IMR-90 (cell line): ENCODE measurements around the gene ALDOC. TPM values are rescaled to one million over a fixed set of nuclear protein-coding genes. Genes with fewer than 3 reads are reported as not detected.

ENCODE experiments used
- ATAC-seq: fragments of 200-7000 bp; cut with Tn5 transposase; 2 replicates; pipeline ENCODE4 v1.9.1; 2020; ENCODE audit warnings: low read depth, mild to moderate bottlenecking, moderate library complexity
- BruUV-seq: library from RNA; stranded (reverse); fragments of 400-500 nt; replicated peaks from 2 replicates; lab custom pipeline; 2021; lab: Mats Ljungman, UMichigan
- CTCF ChIA-PET: fragments of 300-600 bp; formaldehyde crosslinking; extraction: SDS; loops from one replicate; lab custom pipeline; 2021; ENCODE audit warnings: antibody characterized with exemption; lab: Yijun Ruan, JAX
- POLR2A ChIA-PET: fragments of 300-600 bp; sonication (Branson Sonifier 250); formaldehyde crosslinking; loops from one replicate; lab custom pipeline; 2022; ENCODE audit warnings: antibody characterized with exemption; ENCODE audit not compliant: unreplicated experiment; lab: Charles Lee
- DNase-seq: peaks from one replicate; pipeline ENCODE4 v3.0.0; 2013
- H2AFZ ChIP-seq: replicated peaks from 2 replicates; pipeline ENCODE3; 2013; ENCODE audit warnings: low read length, mild to moderate bottlenecking; ENCODE audit not compliant: poor library complexity
- H2AK5ac ChIP-seq: 2 replicates; pipeline ENCODE4 v1.6.1; 2013; ENCODE audit warnings: low read depth, low read length, inconsistent platforms
- H2AK9ac ChIP-seq: replicated peaks from 2 replicates; pipeline ENCODE3; 2013; ENCODE audit warnings: mild to moderate bottlenecking, low read depth, low read length, moderate library complexity; ENCODE audit not compliant: poor library complexity
- H2BK120ac ChIP-seq: 2 replicates; pipeline ENCODE4 v1.6.1; 2013; ENCODE audit warnings: low read depth, low read length, inconsistent platforms
- H2BK15ac ChIP-seq: 3 replicates; pipeline ENCODE4 v1.6.1; 2013; ENCODE audit warnings: low read depth, low read length, inconsistent platforms
- H2BK20ac ChIP-seq: 2 replicates; pipeline ENCODE4 v1.6.1; 2013; ENCODE audit warnings: low read depth, mild to moderate bottlenecking, inconsistent platforms, low read length, moderate library complexity
- H2BK5ac ChIP-seq: 2 replicates; pipeline ENCODE4 v1.6.1; 2013; ENCODE audit warnings: mild to moderate bottlenecking, low read depth, low read length, inconsistent platforms; ENCODE audit not compliant: poor library complexity, severe bottlenecking
- H3K14ac ChIP-seq: replicated peaks from 2 replicates; pipeline ENCODE4 v1.6.1; 2013; ENCODE audit warnings: low read depth, low read length, inconsistent platforms
- H3K18ac ChIP-seq: 2 replicates; pipeline ENCODE4 v1.6.1; 2013; ENCODE audit warnings: low read depth, low read length, control low read depth
- H3K23ac ChIP-seq: 2 replicates; pipeline ENCODE4 v1.6.1; 2013; ENCODE audit warnings: low read depth, low read length, inconsistent platforms
- H3K27ac ChIP-seq: 2 replicates; pipeline ENCODE4 v1.5.1; 2013; ENCODE audit warnings: mild to moderate bottlenecking, control low read depth, low read length; ENCODE audit not compliant: insufficient read depth
- H3K27me3 ChIP-seq: 2 replicates; pipeline ENCODE4 v1.6.1; 2013; ENCODE audit warnings: low read length; ENCODE audit not compliant: control insufficient read depth, insufficient read depth
- H3K36me3 ChIP-seq: 2 replicates; pipeline ENCODE4 v1.6.1; 2013; ENCODE audit warnings: low read length, mixed read lengths; ENCODE audit not compliant: control insufficient read depth, insufficient read depth
- H3K4ac ChIP-seq: 2 replicates; pipeline ENCODE4 v1.6.1; 2013; ENCODE audit warnings: low read depth, low read length, inconsistent platforms
- H3K4me1 ChIP-seq: 2 replicates; pipeline ENCODE4 v1.6.1; 2013; ENCODE audit warnings: low read length, mixed read lengths; ENCODE audit not compliant: control insufficient read depth, insufficient read depth
- H3K4me2 ChIP-seq: 2 replicates; pipeline ENCODE4 v1.6.1; 2013; ENCODE audit warnings: low read depth, mild to moderate bottlenecking, control low read depth, low read length, moderate library complexity
- H3K4me3 ChIP-seq: 2 replicates; pipeline ENCODE4 v1.5.1; 2013; ENCODE audit warnings: low read depth, mild to moderate bottlenecking, control low read depth, low read length, moderate library complexity; ENCODE audit not compliant: insufficient read depth
- H3K56ac ChIP-seq: 2 replicates; pipeline ENCODE4 v1.6.1; 2013; ENCODE audit warnings: low read length, inconsistent platforms; ENCODE audit not compliant: insufficient read depth; ENCODE audit errors: extremely low read depth
- H3K79me1 ChIP-seq, 2 experiments: 2 replicates each; pipeline ENCODE4 v1.6.1; 2013; ENCODE audit warnings: low read length in 2 of 2, inconsistent platforms in 1 of 2, low read depth in 1 of 2
- H3K9ac ChIP-seq: 2 replicates; pipeline ENCODE4 v1.6.1; 2013; ENCODE audit warnings: low read depth, low read length, control low read depth
- H3K9me1 ChIP-seq: 2 replicates; pipeline ENCODE4 v1.6.1; 2013; ENCODE audit warnings: low read length, inconsistent platforms; ENCODE audit not compliant: insufficient read depth
- H3K9me3 ChIP-seq: 2 replicates; pipeline ENCODE4 v1.6.1; 2013; ENCODE audit warnings: low read length; ENCODE audit not compliant: control insufficient read depth, insufficient read depth
- H4K20me1 ChIP-seq: 2 replicates; pipeline ENCODE4 v1.6.1; 2013; ENCODE audit warnings: low read length, inconsistent platforms; ENCODE audit not compliant: insufficient read depth
- H4K5ac ChIP-seq: 2 replicates; pipeline ENCODE4 v1.6.1; 2013; ENCODE audit warnings: mild to moderate bottlenecking, low read depth, low read length, control low read depth
- H4K8ac ChIP-seq, 2 experiments: 2 replicates each; pipeline ENCODE4 v1.6.1; 2013; ENCODE audit warnings: low read depth in 2 of 2, low read length in 2 of 2, control low read depth in 1 of 2, inconsistent platforms in 1 of 2
- H4K91ac ChIP-seq: 2 replicates; pipeline ENCODE4 v1.6.1; 2013; ENCODE audit warnings: low read depth, low read length, inconsistent platforms; ENCODE audit not compliant: insufficient read depth
- BHLHE40 ChIP-seq: fragments of 150-350 bp; IDR thresholded peaks from 2 replicates; pipeline ENCODE4 v1.6.1; 2016; ENCODE audit warnings: mild to moderate bottlenecking, low read depth, low read length
- CEBPB ChIP-seq: IDR thresholded peaks from 2 replicates; pipeline ENCODE4 v1.6.1; 2012; ENCODE audit warnings: low read depth, low read length, improper control_type of control experiment
- CHD1 ChIP-seq: IDR thresholded peaks from 2 replicates; pipeline ENCODE4 v1.6.1; 2012; ENCODE audit warnings: low read depth, low read length, improper control_type of control experiment
- FOS ChIP-seq: fragments of 150-350 bp; IDR thresholded peaks from 2 replicates; pipeline ENCODE4 v1.6.1; 2016; ENCODE audit warnings: low read depth, low read length
- NFE2L2 ChIP-seq: fragments of 150-350 bp; IDR thresholded peaks from 2 replicates; pipeline ENCODE4 v1.6.1; 2016; ENCODE audit warnings: low read depth, mild to moderate bottlenecking, low read length
- POLR2A ChIP-seq: IDR thresholded peaks from 2 replicates; pipeline ENCODE4 v1.6.1; 2012; ENCODE audit warnings: mild to moderate bottlenecking, low read depth, low read length
- RFX5 ChIP-seq: IDR thresholded peaks from 2 replicates; pipeline ENCODE4 v1.8.0; 2012; ENCODE audit warnings: low read depth, mild to moderate bottlenecking, low read length, moderate library complexity
- WGBS, 2 experiments: methylation state at CpG; one replicate each; pipeline versions ENCODE4 v1.1.5 to v1.1.7; 2013; ENCODE audit warnings: missing lambda C conversion rate in 2 of 2; ENCODE audit not compliant: insufficient read length in 1 of 2; ENCODE audit errors: extremely low coverage in 2 of 2; 5-methylcytosine and 5-hydroxymethylcytosine counted together
- dilution Hi-C: fragments of 300-500 bp; cut with HindIII; formaldehyde crosslinking; loops from one replicate; pipeline ENCODE4 v1.14.3; 2018; ENCODE audit warnings: low sequenced_read_pairs; ENCODE audit not compliant: unreplicated experiment
- in situ Hi-C: fragments of 300-500 bp; cut with MboI; formaldehyde crosslinking; loops from 3 replicates; pipeline ENCODE4 v1.14.3; 2019; ENCODE audit warnings: low sequenced_read_pairs, inconsistent platforms, mixed read lengths
- intact Hi-C: fragments of 100-400 bp; cut with micrococcal nuclease; formaldehyde crosslinking; loops from 2 replicates; pipeline ENCODE4 v1.10.0; 2022
- polyA plus RNA-seq, 3 experiments: library from polyadenylated mRNA; depleted of rRNA; stranded (reverse); fragments of >200 nt; gene quantifications; 2 replicates each; pipeline ENCODE4 v1.2.3, GENCODE V29; 2012; ENCODE audit warnings: low replicate concordance in 1 of 3
- total RNA-seq: library from RNA; depleted of rRNA; stranded (reverse); fragments of >200 nt; gene quantifications from 2 replicates; pipeline ENCODE4 v1.2.3, GENCODE V29; 2012

Gene ALDOC
- total and polyA plus RNA-seq, 2 of the 4 experiments (the other 2 are of a cell fraction) = 47.0 to 69.7 TPM

DNA sequence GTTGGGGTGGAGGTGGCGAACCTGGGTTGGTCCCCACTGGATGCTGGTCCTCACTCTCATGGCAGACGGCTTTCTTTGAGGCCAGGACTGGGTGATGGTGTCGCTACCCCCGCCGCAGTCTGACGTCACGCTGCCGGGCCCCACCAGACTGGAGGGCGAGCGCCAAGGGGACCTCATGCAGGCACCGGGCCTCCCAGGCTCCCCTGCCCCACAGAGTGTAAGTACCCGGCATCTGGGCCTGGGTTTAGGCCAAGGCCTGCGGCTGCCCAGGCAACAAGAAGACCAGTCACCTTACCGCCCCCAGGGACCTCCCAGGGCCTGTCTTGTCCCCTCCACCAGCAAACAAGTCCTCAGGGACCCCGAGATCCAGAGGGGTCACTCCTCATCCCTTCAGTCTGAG, 52.8 kb downstream of the ALDOC start:
- Histone ChIP-seq H3K27me3 (peaks cover 28% of the 10 kb centered on the region), H3K9me1 (peaks cover 6% of the 10 kb centered on the region), H3K27ac (no peak overlapping the region), H3K4me3 (no peak overlapping the region), H3K56ac (no peak overlapping the region), H2AK5ac (no peak overlapping the region), H2BK5ac (no peak overlapping the region), H2BK20ac (no peak overlapping the region), H3K9me3 (no peaks in the 10 kb centered on the region), H3K23ac (no peak overlapping the region), H4K91ac (no peak overlapping the region), H3K4me2 (no peak overlapping the region), H2AFZ (no peak overlapping the region), H3K79me1 (no peaks in the 10 kb centered on the region), H4K8ac (no peak overlapping the region), H3K36me3 (no peaks in the 10 kb centered on the region), H3K18ac (no peak overlapping the region), H3K4me1 (peaks cover 13% of the 10 kb centered on the region), H4K5ac (no peak overlapping the region), H3K14ac (no peak overlapping the region), H2BK15ac (no peak overlapping the region), H4K20me1 (no peaks in the 10 kb centered on the region), H3K4ac (no peak overlapping the region), H3K9ac (no peak overlapping the region), H2AK9ac (no peak overlapping the region), H2BK120ac (no peak overlapping the region)
- POLR2A ChIA-PET = no interaction called here
- in situ Hi-C loops (no loop called here), intact Hi-C loops (no loop called here), dilution Hi-C loops (no loop called here)
- ATAC-seq (no peak), DNase-seq (no peak)
- CTCF ChIA-PET = no interaction called here
- 100% methylated on average over 1 of the region's 15 CpGs; no CpG with 5 or more reads in 1 of the 2 experiments for WGBS, 2 experiments
- no peak for TF ChIP-seq POLR2A
- no peak for TF ChIP-seq FOS
- no peak for TF ChIP-seq BHLHE40
- no peak for TF ChIP-seq CEBPB
- TF ChIP-seq RFX5 = no peak
- no peak for TF ChIP-seq CHD1
- TF ChIP-seq NFE2L2 = no peak
- BruUV-seq = no TSS peak
